ENCODE results near the gene PHLPP1. TPM values are rescaled to one million over a fixed set of nuclear protein-coding genes. Genes with fewer than 3 reads are reported as not detected.

Gene PHLPP1
- total and polyA plus RNA-seq, 9 of the 15 experiments (the other 6 are each of a cell fraction or from before 2014, with no cell fraction given) = 0.56 to 9.0 (median 4.5) TPM

DNA sequence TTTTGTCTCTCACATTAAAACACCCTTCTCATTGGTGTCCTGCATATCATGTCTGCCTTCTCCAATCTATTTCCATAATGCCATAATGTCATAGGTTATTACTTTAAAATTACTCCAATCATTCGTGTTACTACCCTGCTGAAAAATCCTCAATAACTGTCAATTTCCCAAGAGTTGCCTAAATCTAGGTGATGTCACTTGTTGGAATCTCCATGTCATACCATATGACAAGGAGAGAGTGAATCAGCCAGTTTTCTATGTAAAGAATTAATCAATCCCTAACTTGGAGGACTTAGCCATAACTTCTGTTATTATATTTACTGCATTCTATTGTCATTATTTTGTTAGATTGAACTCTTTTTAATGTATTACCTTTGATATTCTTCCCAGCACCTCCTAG lies 62.5 kb downstream of the PHLPP1 start (continued):
- peak; percentile 69 for TF ChIP-seq ATF3 (IDR thresholded peaks at IDR 0.05)
- TF ChIP-seq ATF3 (CRISPR knock-in tag; conservative IDR thresholded peaks at IDR 0.05) = no peak
- TF ChIP-seq SLC30A9 (CRISPR knock-in tag; IDR thresholded peaks at IDR 0.05) = no peak
- TF ChIP-seq CREM (IDR thresholded peaks at IDR 0.05; ENCODE audit: low read depth) = 0 out of 2 replicates have a peak, but pooled peaks have one; percentile 18
- TF ChIP-seq, protein P1, sequence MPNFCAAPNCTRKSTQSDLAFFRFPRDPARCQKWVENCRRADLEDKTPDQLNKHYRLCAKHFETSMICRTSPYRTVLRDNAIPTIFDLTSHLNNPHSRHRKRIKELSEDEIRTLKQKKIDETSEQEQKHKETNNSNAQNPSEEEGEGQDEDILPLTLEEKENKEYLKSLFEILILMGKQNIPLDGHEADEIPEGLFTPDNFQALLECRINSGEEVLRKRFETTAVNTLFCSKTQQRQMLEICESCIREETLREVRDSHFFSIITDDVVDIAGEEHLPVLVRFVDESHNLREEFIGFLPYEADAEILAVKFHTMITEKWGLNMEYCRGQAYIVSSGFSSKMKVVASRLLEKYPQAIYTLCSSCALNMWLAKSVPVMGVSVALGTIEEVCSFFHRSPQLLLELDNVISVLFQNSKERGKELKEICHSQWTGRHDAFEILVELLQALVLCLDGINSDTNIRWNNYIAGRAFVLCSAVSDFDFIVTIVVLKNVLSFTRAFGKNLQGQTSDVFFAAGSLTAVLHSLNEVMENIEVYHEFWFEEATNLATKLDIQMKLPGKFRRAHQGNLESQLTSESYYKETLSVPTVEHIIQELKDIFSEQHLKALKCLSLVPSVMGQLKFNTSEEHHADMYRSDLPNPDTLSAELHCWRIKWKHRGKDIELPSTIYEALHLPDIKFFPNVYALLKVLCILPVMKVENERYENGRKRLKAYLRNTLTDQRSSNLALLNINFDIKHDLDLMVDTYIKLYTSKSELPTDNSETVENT (CRISPR knock-in tag; IDR thresholded peaks at IDR 0.05) = no peak
- TF ChIP-seq HNRNPH1 (optimal IDR thresholded peaks at IDR 0.05; ENCODE audit: low read depth, low read length) = no peak
- TF ChIP-seq ZNF512 (tag; IDR thresholded peaks at IDR 0.05) = no peak
- TF ChIP-seq MTA2 (IDR thresholded peaks at IDR 0.05; ENCODE audit: low read depth) = no peak
- no peak for TF ChIP-seq ZNF12 (CRISPR knock-in tag; IDR thresholded peaks at IDR 0.05)
- TF ChIP-seq, protein P2, sequence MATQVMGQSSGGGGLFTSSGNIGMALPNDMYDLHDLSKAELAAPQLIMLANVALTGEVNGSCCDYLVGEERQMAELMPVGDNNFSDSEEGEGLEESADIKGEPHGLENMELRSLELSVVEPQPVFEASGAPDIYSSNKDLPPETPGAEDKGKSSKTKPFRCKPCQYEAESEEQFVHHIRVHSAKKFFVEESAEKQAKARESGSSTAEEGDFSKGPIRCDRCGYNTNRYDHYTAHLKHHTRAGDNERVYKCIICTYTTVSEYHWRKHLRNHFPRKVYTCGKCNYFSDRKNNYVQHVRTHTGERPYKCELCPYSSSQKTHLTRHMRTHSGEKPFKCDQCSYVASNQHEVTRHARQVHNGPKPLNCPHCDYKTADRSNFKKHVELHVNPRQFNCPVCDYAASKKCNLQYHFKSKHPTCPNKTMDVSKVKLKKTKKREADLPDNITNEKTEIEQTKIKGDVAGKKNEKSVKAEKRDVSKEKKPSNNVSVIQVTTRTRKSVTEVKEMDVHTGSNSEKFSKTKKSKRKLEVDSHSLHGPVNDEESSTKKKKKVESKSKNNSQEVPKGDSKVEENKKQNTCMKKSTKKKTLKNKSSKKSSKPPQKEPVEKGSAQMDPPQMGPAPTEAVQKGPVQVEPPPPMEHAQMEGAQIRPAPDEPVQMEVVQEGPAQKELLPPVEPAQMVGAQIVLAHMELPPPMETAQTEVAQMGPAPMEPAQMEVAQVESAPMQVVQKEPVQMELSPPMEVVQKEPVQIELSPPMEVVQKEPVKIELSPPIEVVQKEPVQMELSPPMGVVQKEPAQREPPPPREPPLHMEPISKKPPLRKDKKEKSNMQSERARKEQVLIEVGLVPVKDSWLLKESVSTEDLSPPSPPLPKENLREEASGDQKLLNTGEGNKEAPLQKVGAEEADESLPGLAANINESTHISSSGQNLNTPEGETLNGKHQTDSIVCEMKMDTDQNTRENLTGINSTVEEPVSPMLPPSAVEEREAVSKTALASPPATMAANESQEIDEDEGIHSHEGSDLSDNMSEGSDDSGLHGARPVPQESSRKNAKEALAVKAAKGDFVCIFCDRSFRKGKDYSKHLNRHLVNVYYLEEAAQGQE (IDR thresholded peaks at IDR 0.05; ENCODE audit: borderline replicate concordance) = no peak
- TF ChIP-seq, protein P2 (CRISPR knock-in tag; IDR thresholded peaks at IDR 0.05; ENCODE audit: low read depth) = no peak
- TF ChIP-seq ZNF75A (CRISPR knock-in tag; IDR thresholded peaks at IDR 0.05) = no peak
- no peak for TF ChIP-seq ZNF212 (CRISPR knock-in tag; IDR thresholded peaks at IDR 0.05)
- TF ChIP-seq ZNF41 (CRISPR knock-in tag; conservative IDR thresholded peaks at IDR 0.05) = no peak
